Smooth muscle cell (in vitro differentiated cells): ENCODE data around the gene SLC24A3. TPM values are rescaled to one million over a fixed set of nuclear protein-coding genes. Genes with fewer than 3 reads are reported as not detected.

Experiments used
- DNase-seq: peaks from one replicate; lab custom pipeline; 2025; ENCODE audit not compliant: unreplicated experiment; lab: John Stamatoyannopoulos, UW
- H2AFZ ChIP-seq: fragments of 200-600 bp; sonication (generic); 2 replicates; pipeline ENCODE4 v1.6.0; 2016; ENCODE audit warnings: antibody characterized with exemption, low read depth, mild to moderate bottlenecking
- H3F3A ChIP-seq: fragments of 200-600 bp; sonication (generic); 2 replicates; pipeline ENCODE4 v1.6.0; 2017; ENCODE audit warnings: antibody characterized with exemption, low read depth
- H3K27ac ChIP-seq: fragments of 200-600 bp; sonication (generic); 2 replicates; pipeline ENCODE4 v1.5.1; 2016; ENCODE audit warnings: low read depth, mild to moderate bottlenecking
- H3K27me3 ChIP-seq: fragments of 200-600 bp; sonication (generic); 2 replicates; pipeline ENCODE4 v1.6.1; 2016; ENCODE audit warnings: low read depth, mild to moderate bottlenecking
- H3K36me3 ChIP-seq: fragments of 200-600 bp; sonication (generic); 2 replicates; pipeline ENCODE4 v1.5.1; 2016; ENCODE audit warnings: low read depth
- H3K4me1 ChIP-seq: fragments of 200-600 bp; sonication (generic); 2 replicates; pipeline ENCODE4 v1.5.1; 2016; ENCODE audit warnings: low read depth
- H3K4me2 ChIP-seq: fragments of 200-600 bp; sonication (generic); 2 replicates; pipeline ENCODE4 v1.6.0; 2016; ENCODE audit warnings: mild to moderate bottlenecking
- H3K4me3 ChIP-seq: fragments of 200-600 bp; sonication (generic); 2 replicates; pipeline ENCODE4 v1.5.1; 2016; ENCODE audit warnings: mild to moderate bottlenecking
- H3K79me2 ChIP-seq: fragments of 200-600 bp; sonication (generic); 2 replicates; pipeline ENCODE4 v1.6.0; 2016; ENCODE audit warnings: low read depth, mild to moderate bottlenecking
- H3K9ac ChIP-seq: fragments of 200-600 bp; sonication (generic); 2 replicates; pipeline ENCODE4 v1.6.0; 2016; ENCODE audit warnings: low read depth
- H3K9me3 ChIP-seq: fragments of 200-600 bp; sonication (generic); replicated peaks from 2 replicates; pipeline ENCODE4 v1.5.1; 2016; ENCODE audit warnings: low read depth
- H4K20me1 ChIP-seq: fragments of 200-600 bp; sonication (generic); 2 replicates; pipeline ENCODE4 v1.6.0; 2016; ENCODE audit warnings: low read depth
- WGBS: methylation state at CpG from one replicate; pipeline ENCODE4 v1.1.7; 2016; ENCODE audit warnings: low lambda C conversion rate; 5-methylcytosine and 5-hydroxymethylcytosine counted together
- polyA plus RNA-seq: library from polyadenylated mRNA; unstranded; fragments of >200 nt; fragmentation: Nextera tagmentation; extraction: Ambion mirVana; gene quantifications from 2 replicates; pipeline ENCODE4 v1.2.1, GENCODE V29; 2016
- total RNA-seq: library from RNA; depleted of rRNA; stranded (reverse); fragments of >200 nt; gene quantifications from 2 replicates; pipeline ENCODE4 v1.2.3, GENCODE V29; 2014
- TF ChIP-seq, protein P1 (sequence below): fragments of 200-600 bp; sonication (generic); IDR thresholded peaks from 2 replicates; pipeline ENCODE4 v1.5.1; 2017; ENCODE audit warnings: borderline replicate concordance, mild to moderate bottlenecking, antibody characterized with exemption; ENCODE audit not compliant: insufficient read depth, poor library complexity, severe bottlenecking

SLC24A3 gene
- total and polyA plus RNA-seq, 2 experiments from 2014 or later = 2.5 to 3.2 TPM

DNA sequence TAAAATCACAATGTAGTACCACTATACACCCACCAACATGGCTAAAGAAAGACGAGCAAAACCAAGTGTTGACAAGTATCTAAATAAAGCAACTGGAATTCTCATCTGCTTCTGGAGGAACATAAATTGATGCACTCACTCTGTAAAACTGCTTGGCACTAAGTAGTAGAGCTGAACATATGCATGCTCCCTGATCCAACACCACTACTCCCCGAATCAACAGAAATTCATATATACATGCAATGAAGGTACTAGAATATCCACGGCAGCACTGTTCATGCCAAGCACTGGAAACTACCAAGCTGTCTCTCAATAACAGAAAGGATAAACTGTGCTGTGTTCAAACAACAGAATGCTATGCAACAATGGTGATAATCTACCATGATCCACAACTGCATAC lies 326.1 kb downstream of the SLC24A3 start:
- Histone ChIP-seq H3K36me3 (no peaks in the 10 kb centered on the region), H3K4me3 (no peak overlapping the region), H3K27me3 (no peaks in the 10 kb centered on the region), H3K79me2 (no peaks in the 10 kb centered on the region), H3K4me2 (no peak overlapping the region), H2AFZ (no peak overlapping the region), H4K20me1 (no peaks in the 10 kb centered on the region), H3K9ac (no peak overlapping the region), H3K4me1 (peaks cover 7% of the 10 kb centered on the region), H3K27ac (no peak overlapping the region), H3F3A (no peaks in the 10 kb centered on the region), H3K9me3 (no peaks in the 10 kb centered on the region)
- 89% methylated on average over 3 of the region's 3 CpGs for WGBS
- DNase-seq = no peak
- TF ChIP-seq, protein P1, sequence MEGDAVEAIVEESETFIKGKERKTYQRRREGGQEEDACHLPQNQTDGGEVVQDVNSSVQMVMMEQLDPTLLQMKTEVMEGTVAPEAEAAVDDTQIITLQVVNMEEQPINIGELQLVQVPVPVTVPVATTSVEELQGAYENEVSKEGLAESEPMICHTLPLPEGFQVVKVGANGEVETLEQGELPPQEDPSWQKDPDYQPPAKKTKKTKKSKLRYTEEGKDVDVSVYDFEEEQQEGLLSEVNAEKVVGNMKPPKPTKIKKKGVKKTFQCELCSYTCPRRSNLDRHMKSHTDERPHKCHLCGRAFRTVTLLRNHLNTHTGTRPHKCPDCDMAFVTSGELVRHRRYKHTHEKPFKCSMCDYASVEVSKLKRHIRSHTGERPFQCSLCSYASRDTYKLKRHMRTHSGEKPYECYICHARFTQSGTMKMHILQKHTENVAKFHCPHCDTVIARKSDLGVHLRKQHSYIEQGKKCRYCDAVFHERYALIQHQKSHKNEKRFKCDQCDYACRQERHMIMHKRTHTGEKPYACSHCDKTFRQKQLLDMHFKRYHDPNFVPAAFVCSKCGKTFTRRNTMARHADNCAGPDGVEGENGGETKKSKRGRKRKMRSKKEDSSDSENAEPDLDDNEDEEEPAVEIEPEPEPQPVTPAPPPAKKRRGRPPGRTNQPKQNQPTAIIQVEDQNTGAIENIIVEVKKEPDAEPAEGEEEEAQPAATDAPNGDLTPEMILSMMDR = no peak

- H3K4me3 ChIP-seq = no peak overlapping the region
- H3K4me2 ChIP-seq = peak overlapping the region; percentile 68
- no peaks in the 10 kb centered on the region for H4K20me1 ChIP-seq
- no peaks in the 10 kb centered on the region for H3K79me2 ChIP-seq
- no peaks in the 10 kb centered on the region for H3F3A ChIP-seq
- whole genome bisulfite sequencing = 45% methylated on average over 4 of the region's 4 CpGs
- no peak for DNase-seq
- no peaks in the 10 kb centered on the region for H3K36me3 ChIP-seq
- H3K4me1 ChIP-seq = peaks cover 7% of the 10 kb centered on the region
- TF ChIP-seq, protein P1 = no peak
- H3K9me3 ChIP-seq = no peaks in the 10 kb centered on the region
- no peak overlapping the region for H3K27ac ChIP-seq
- H3K9ac ChIP-seq = no peak overlapping the region
- H2AFZ ChIP-seq = no peak overlapping the region
- no peaks in the 10 kb centered on the region for H3K27me3 ChIP-seq
These were observed 326.7 kb downstream of the SLC24A3 start for GRCh38 chr20:19539191-19539590.

DNA sequence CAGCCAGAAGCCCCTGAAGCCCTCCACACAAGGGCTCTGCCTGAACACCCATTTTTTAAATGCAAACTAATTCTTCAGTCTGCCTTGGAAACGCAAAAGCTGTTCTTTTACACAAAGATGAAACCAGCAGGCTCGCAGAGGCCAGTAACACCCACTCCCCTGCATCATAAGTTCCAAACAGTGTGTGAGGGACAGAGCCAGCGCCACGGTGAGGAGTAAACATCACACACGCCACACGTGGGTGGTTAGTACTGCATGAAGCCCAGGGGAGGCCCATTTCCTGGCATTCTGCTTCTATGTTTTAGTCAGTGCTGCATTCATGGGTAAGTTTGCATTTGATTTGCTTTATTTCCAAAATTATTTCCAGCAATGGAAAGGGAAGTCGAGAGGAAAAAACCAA lies 327.9 kb downstream of the SLC24A3 start:
- TF ChIP-seq, protein P1 = no peak
- Histone ChIP-seq H3K9ac (no peak overlapping the region), H3K4me1 (peaks cover 7% of the 10 kb centered on the region), H2AFZ (no peak overlapping the region), H3K36me3 (no peaks in the 10 kb centered on the region), H3K9me3 (no peaks in the 10 kb centered on the region), H3F3A (no peaks in the 10 kb centered on the region), H3K4me3 (no peak overlapping the region), H3K79me2 (no peaks in the 10 kb centered on the region), H3K27me3 (no peaks in the 10 kb centered on the region), H3K4me2 (peak overlapping the region; percentile 68), H3K27ac (no peak overlapping the region), H4K20me1 (no peaks in the 10 kb centered on the region)
- DNase-seq = no peak
- WGBS = 28% methylated on average over 7 of the region's 7 CpGs

DNA sequence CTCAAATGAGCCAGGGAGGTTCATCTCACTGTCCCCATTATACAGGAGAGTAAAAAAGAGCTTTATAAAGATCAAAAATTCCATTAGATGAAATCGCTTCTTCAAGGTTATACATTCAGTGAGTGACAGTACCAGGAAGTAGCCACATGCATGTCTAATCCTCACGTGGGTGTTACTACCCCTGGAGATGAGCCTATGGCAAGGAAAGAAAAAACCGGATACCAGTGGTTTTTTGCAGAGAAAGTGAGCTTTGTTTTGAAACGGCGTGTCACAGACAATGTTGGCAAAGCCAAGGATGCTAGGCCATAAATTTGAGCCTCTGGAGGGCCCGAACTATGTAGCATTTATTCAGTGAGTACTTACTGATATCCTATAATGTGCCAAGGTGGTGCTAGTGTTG lies 330.7 kb downstream of the SLC24A3 start:
- H3F3A ChIP-seq = no peaks in the 10 kb centered on the region
- no peak overlapping the region for H3K4me3 ChIP-seq
- no peak overlapping the region for H2AFZ ChIP-seq
- no peaks in the 10 kb centered on the region for H3K9me3 ChIP-seq
- H3K36me3 ChIP-seq = no peaks in the 10 kb centered on the region
- H4K20me1 ChIP-seq = no peaks in the 10 kb centered on the region
- peaks cover 7% of the 10 kb centered on the region for H3K4me1 ChIP-seq
- WGBS = 80% methylated on average over 6 of the region's 6 CpGs
- no peak for DNase-seq
- no peak overlapping the region for H3K9ac ChIP-seq
- TF ChIP-seq, protein P1 = no peak
- no peaks in the 10 kb centered on the region for H3K79me2 ChIP-seq
- no peaks in the 10 kb centered on the region for H3K27me3 ChIP-seq
- no peak overlapping the region for H3K27ac ChIP-seq
- no peak overlapping the region for H3K4me2 ChIP-seq
